Kidney epithelial cell (primary cell): ENCODE measurements around the gene TRAPPC5. TPM values are rescaled to one million over a fixed set of nuclear protein-coding genes. Genes with fewer than 3 reads are reported as not detected.

Source experiments
- DNase-seq: peaks from one replicate; pipeline ENCODE4 v3.0.0-alpha.2; 2010; ENCODE audit warnings: low read depth
- H3K27me3 ChIP-seq: 2 replicates; pipeline ENCODE4 v1.6.0; 2011; ENCODE audit warnings: low read length; ENCODE audit not compliant: control insufficient read depth, insufficient read depth
- H3K36me3 ChIP-seq: 2 replicates; pipeline ENCODE4 v1.5.1; 2011; ENCODE audit warnings: low read length; ENCODE audit not compliant: control insufficient read depth, insufficient read depth
- H3K4me3 ChIP-seq: 2 replicates; pipeline ENCODE4 v1.5.1; 2011; ENCODE audit warnings: low read depth, mild to moderate bottlenecking, control low read depth, low read length
- total RNA-seq: library from RNA; depleted of rRNA; stranded (reverse); fragments of >200 nt; gene quantifications from 2 replicates; pipeline ENCODE4 v1.2.3, GENCODE V29; 2015
- TF ChIP-seq, protein P1 (sequence below): IDR thresholded peaks from 2 replicates; pipeline ENCODE4 v1.5.1; 2011; ENCODE audit warnings: mild to moderate bottlenecking, moderate library complexity, low read length, control low read depth, inconsistent platforms; ENCODE audit not compliant: insufficient read depth, poor library complexity, severe bottlenecking

TRAPPC5 gene
- total RNA-seq, 1 donor from 2014 or later = 117 TPM

DNA sequence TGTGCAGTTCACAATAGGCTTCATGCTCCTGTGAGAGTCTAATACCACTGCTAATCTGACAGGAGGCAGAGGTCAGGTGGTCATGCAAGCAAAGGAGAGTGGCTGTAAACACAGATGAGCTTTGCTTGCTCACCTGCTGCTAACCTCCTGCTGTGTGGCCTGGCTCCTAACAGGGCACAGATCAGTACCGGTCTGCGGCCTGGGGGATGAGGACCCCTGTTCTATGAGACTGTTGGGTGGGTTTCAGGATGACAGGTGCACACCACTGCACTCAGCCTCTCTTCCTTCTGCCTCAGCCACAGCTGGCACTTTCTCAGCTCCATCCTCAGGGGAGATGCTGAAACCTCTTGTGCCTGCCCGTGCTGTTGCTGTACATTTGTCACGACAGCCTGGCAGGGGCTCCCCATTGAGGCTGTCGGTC lies 41.6 kb downstream of the TRAPPC5 start:
- no peak for DNase-seq
- TF ChIP-seq, protein P1, sequence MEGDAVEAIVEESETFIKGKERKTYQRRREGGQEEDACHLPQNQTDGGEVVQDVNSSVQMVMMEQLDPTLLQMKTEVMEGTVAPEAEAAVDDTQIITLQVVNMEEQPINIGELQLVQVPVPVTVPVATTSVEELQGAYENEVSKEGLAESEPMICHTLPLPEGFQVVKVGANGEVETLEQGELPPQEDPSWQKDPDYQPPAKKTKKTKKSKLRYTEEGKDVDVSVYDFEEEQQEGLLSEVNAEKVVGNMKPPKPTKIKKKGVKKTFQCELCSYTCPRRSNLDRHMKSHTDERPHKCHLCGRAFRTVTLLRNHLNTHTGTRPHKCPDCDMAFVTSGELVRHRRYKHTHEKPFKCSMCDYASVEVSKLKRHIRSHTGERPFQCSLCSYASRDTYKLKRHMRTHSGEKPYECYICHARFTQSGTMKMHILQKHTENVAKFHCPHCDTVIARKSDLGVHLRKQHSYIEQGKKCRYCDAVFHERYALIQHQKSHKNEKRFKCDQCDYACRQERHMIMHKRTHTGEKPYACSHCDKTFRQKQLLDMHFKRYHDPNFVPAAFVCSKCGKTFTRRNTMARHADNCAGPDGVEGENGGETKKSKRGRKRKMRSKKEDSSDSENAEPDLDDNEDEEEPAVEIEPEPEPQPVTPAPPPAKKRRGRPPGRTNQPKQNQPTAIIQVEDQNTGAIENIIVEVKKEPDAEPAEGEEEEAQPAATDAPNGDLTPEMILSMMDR = no peak
- no peaks in the 10 kb centered on the region for H3K27me3 ChIP-seq
- H3K36me3 ChIP-seq = no peaks in the 10 kb centered on the region
- no peak overlapping the region for H3K4me3 ChIP-seq

GRCh38 chr19:7725791-7726190 lies 45.2 kb downstream of the TRAPPC5 start:
- Histone ChIP-seq H3K4me3 (no peak overlapping the region), H3K36me3 (no peaks in the 10 kb centered on the region)

GRCh38 chr19:7729211-7729610 lies 48.6 kb downstream of the TRAPPC5 start:
- TF ChIP-seq, protein P1 = no peak
- no peak for DNase-seq
- H3K36me3 ChIP-seq = no peaks in the 10 kb centered on the region
- H3K27me3 ChIP-seq = peaks cover 39% of the 10 kb centered on the region
- no peak overlapping the region for H3K4me3 ChIP-seq

More at GRCh38 chr19:7725791-7726190, 45.2 kb downstream of the TRAPPC5 start:
- no peak for DNase-seq
- TF ChIP-seq, protein P1 = no peak
- H3K27me3 ChIP-seq = peaks cover 22% of the 10 kb centered on the region

GRCh38 chr19:7729831-7730285 lies 49.2 kb downstream of the TRAPPC5 start:
- no peaks in the 10 kb centered on the region for H3K36me3 ChIP-seq
- DNase-seq = no peak
- TF ChIP-seq, protein P1 = no peak
- peaks cover 41% of the 10 kb centered on the region for H3K27me3 ChIP-seq
- H3K4me3 ChIP-seq = no peak overlapping the region

DNA sequence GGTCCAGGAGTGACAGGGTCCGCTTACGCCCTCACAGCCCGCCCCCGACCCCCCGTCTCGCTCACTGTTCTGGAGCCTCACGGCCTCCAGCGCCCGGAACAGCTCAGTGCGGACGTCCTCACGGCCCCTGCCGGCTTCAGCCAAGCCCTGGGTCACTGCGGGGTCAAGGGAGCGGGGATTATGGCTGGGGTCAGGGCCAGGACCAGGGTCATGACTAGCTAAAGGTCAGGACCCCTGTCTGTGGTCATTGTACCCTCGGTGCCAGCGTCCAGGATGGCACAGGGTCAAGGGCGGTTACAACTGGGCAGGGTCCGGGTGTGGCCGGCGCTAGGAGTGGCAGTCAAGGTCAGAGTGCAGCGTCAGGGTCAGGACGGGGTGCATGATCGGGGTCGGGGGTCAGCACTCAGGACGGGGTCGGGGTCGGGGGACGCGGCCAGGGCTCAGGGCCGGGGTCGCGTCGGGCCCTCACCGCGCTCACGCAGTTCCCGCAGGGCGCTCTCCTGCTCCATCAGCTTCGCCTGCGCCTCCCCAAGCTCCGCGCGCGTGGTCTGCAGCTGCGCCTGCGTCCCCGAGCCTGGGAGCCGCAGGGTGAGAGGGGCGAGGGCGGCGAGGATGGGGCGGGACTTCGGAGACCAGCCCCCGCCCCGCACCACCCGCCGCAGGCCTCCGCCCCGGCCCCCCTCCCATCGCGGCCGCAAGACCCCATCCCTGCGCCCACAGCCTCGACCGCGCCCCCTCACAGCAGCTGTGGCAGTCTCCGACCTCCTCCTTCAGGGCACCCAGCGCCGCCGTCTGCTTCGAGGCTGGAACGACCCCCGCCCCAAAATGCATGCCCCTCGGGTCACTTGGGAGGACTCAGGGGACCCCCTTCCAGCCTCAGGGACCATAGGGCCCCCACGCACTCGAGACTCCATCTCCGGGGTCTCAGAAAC lies 49.9 kb downstream of the TRAPPC5 start:
- TF ChIP-seq, protein P1 = no peak

GRCh38 chr19:7731218-7731595 lies 50.6 kb downstream of the TRAPPC5 start:
- H3K27me3 ChIP-seq = peaks cover 45% of the 10 kb centered on the region
- DNase-seq = no peak
- TF ChIP-seq, protein P1 = no peak
- no peaks in the 10 kb centered on the region for H3K36me3 ChIP-seq
- no peak overlapping the region for H3K4me3 ChIP-seq

More for the DNA sequence above, 49.9 kb downstream of the TRAPPC5 start:
- no peak for DNase-seq
- peaks cover 43% of the 10 kb centered on the region for H3K27me3 ChIP-seq
- no peaks in the 10 kb centered on the region for H3K36me3 ChIP-seq
- no peak overlapping the region for H3K4me3 ChIP-seq
